CD8-positive, alpha-beta memory T cell (primary cell): Measurements from ENCODE around the gene EPB41L4B. TPM values are rescaled to one million over a fixed set of nuclear protein-coding genes. Genes with fewer than 3 reads are reported as not detected.

Source experiments
- CTCF ChIA-PET: fragments of 350-600 bp; sonication (Branson Sonifier 250); formaldehyde crosslinking; loops from one replicate; lab custom pipeline; 2021; ENCODE audit warnings: antibody characterized with exemption; lab: Charles Lee
- POLR2A ChIA-PET: fragments of 350-600 bp; sonication (Branson Sonifier 250); formaldehyde crosslinking; loops from one replicate; lab custom pipeline; 2021; ENCODE audit warnings: antibody characterized with exemption; lab: Charles Lee
- DNase-seq, 5 donors: peaks; one replicate each; pipeline versions ENCODE4 v3.0.0 to v3.0.0-alpha.2; 2020 to 2022; ENCODE audit warnings: mixed read lengths in 1 of 5
- H3K27ac ChIP-seq: one replicate; pipeline ENCODE4 v1.7.0; 2013; ENCODE audit warnings: low read depth, mild to moderate bottlenecking, low read length, moderate library complexity
- H3K27me3 ChIP-seq: 2 replicates; pipeline ENCODE4 v1.7.0; 2013; ENCODE audit warnings: low read length, mild to moderate bottlenecking; ENCODE audit not compliant: insufficient read depth, poor library complexity, severe bottlenecking
- H3K36me3 ChIP-seq: 2 replicates; pipeline ENCODE4 v1.7.0; 2013; ENCODE audit warnings: mild to moderate bottlenecking, low read length, moderate library complexity; ENCODE audit not compliant: insufficient read depth
- H3K4me1 ChIP-seq: 2 replicates; pipeline ENCODE4 v1.7.0; 2013; ENCODE audit warnings: mild to moderate bottlenecking, low read length, moderate library complexity; ENCODE audit not compliant: insufficient read depth
- H3K4me3 ChIP-seq: 2 replicates; pipeline ENCODE4 v1.7.0; 2013; ENCODE audit warnings: mild to moderate bottlenecking, low read length
- H3K9me3 ChIP-seq: 2 replicates; pipeline ENCODE4 v1.7.0; 2013; ENCODE audit warnings: mild to moderate bottlenecking, low read length
- H3K27ac Mint-ChIP-seq, 8 donors: one replicate each; pipeline ENCODE4 v1.8.0; 2020 to 2021; ENCODE audit warnings: mixed read lengths in 8 of 8, mild to moderate bottlenecking in 6 of 8, inconsistent platforms in 3 of 8, moderate library complexity in 3 of 8
- H3K27me3 Mint-ChIP-seq, 2 donors: one replicate each; pipeline ENCODE4 v1.8.0; 2020 to 2021; ENCODE audit warnings: mixed read lengths in 2 of 2, mild to moderate bottlenecking in 1 of 2, moderate library complexity in 1 of 2
- H3K36me3 Mint-ChIP-seq, 3 donors: one replicate each; pipeline ENCODE4 v1.8.0; 2020 to 2021; ENCODE audit warnings: mixed read lengths in 3 of 3, inconsistent platforms in 1 of 3, mild to moderate bottlenecking in 1 of 3
- H3K4me1 Mint-ChIP-seq, 3 donors: one replicate each; pipeline ENCODE4 v1.8.0; 2020 to 2021; ENCODE audit warnings: mixed read lengths in 3 of 3, inconsistent platforms in 1 of 3, mild to moderate bottlenecking in 1 of 3
- H3K4me3 Mint-ChIP-seq, 7 donors: one replicate each; pipeline ENCODE4 v1.8.0; 2020 to 2021; ENCODE audit warnings: mixed read lengths in 7 of 7, mild to moderate bottlenecking in 6 of 7, moderate library complexity in 4 of 7, inconsistent platforms in 2 of 7
- H3K9me3 Mint-ChIP-seq, 5 donors: one replicate each; pipeline ENCODE4 v1.8.0; 2020 to 2022; ENCODE audit warnings: mixed read lengths in 5 of 5, mild to moderate bottlenecking in 3 of 5, moderate library complexity in 2 of 5, inconsistent platforms in 1 of 5
- polyA plus RNA-seq: library from polyadenylated mRNA; unstranded; fragments of 300-500 nt; fragmentation: Illumina TruSeq; gene quantifications from one replicate; pipeline ENCODE4 v1.2.3, GENCODE V29; 2021
- total RNA-seq, 2 experiments: library from RNA; stranded (reverse); gene quantifications; one replicate each; pipeline ENCODE4 v1.2.3, GENCODE V29; 2021

EPB41L4B gene
- total and polyA plus RNA-seq, 3 experiments from 2014 or later: 0.35 to 0.44 TPM; not detected in 1

- no peak overlapping the region for H3K27ac Mint-ChIP-seq
- H3K4me3 ChIP-seq: no peak overlapping the region
- H3K4me1 ChIP-seq: no peaks in the 10 kb centered on the region
- H3K36me3 ChIP-seq: no peaks in the 10 kb centered on the region
- H3K9me3 Mint-ChIP-seq: no peaks in the 10 kb centered on the region
- no peak overlapping the region for H3K4me3 Mint-ChIP-seq
- no peaks in the 10 kb centered on the region for H3K27me3 ChIP-seq
- ChIA-PET POLR2A (no interaction called here), CTCF (no interaction called here)
- no peak overlapping the region for H3K27ac ChIP-seq
- H3K4me1 Mint-ChIP-seq: no peaks in the 10 kb centered on the region
- no peaks in the 10 kb centered on the region for H3K36me3 Mint-ChIP-seq
- DNase-seq: no peak
- no peaks in the 10 kb centered on the region for H3K9me3 ChIP-seq
- peaks cover 7 to 30% of the 10 kb centered on the region in 2 donors for H3K27me3 Mint-ChIP-seq
Measured at GRCh38 chr9:109214414-109214813, 106.4 kb downstream of the EPB41L4B start.

GRCh38 chr9:109213285-109214121 lies 107.4 kb downstream of the EPB41L4B start:
- H3K27me3 ChIP-seq: no peaks in the 10 kb centered on the region
- no peaks in the 10 kb centered on the region for H3K36me3 Mint-ChIP-seq
- no peak overlapping the region for H3K4me3 ChIP-seq
- no peaks in the 10 kb centered on the region for H3K4me1 Mint-ChIP-seq
- H3K27me3 Mint-ChIP-seq: peaks cover 8 to 30% of the 10 kb centered on the region in 2 donors
- CTCF ChIA-PET: no interaction called here
- H3K4me1 ChIP-seq: no peaks in the 10 kb centered on the region
- no peak overlapping the region for H3K27ac ChIP-seq
- no peak for DNase-seq
- POLR2A ChIA-PET: no interaction called here
- H3K4me3 Mint-ChIP-seq: no peak overlapping the region
- H3K9me3 ChIP-seq: no peaks in the 10 kb centered on the region
- H3K36me3 ChIP-seq: no peaks in the 10 kb centered on the region
- H3K27ac Mint-ChIP-seq: no peak overlapping the region
- H3K9me3 Mint-ChIP-seq: no peaks in the 10 kb centered on the region

- no peak overlapping the region for H3K27ac ChIP-seq
- no peak overlapping the region for H3K4me3 Mint-ChIP-seq
- H3K36me3 ChIP-seq: no peaks in the 10 kb centered on the region
- DNase-seq: no peak
- H3K4me3 ChIP-seq: no peak overlapping the region
- H3K27me3 Mint-ChIP-seq: peaks cover 8 to 32% of the 10 kb centered on the region in 2 donors
- no peaks in the 10 kb centered on the region for H3K4me1 Mint-ChIP-seq
- H3K9me3 Mint-ChIP-seq: no peaks in the 10 kb centered on the region
- no peaks in the 10 kb centered on the region for H3K36me3 Mint-ChIP-seq
- ChIA-PET POLR2A (no interaction called here), CTCF (no interaction called here)
- H3K27me3 ChIP-seq: no peaks in the 10 kb centered on the region
- H3K4me1 ChIP-seq: no peaks in the 10 kb centered on the region
- no peaks in the 10 kb centered on the region for H3K9me3 ChIP-seq
- no peak overlapping the region for H3K27ac Mint-ChIP-seq
Measured at GRCh38 chr9:109212768-109213167, 108.1 kb downstream of the EPB41L4B start.

GRCh38 chr9:109206670-109207069 lies 114.2 kb downstream of the EPB41L4B start:
- no peak for DNase-seq
- Mint-ChIP-seq H3K27me3 (peaks cover 7 to 24% of the 10 kb centered on the region in 2 donors), H3K9me3 (no peaks in the 10 kb centered on the region), H3K36me3 (no peaks in the 10 kb centered on the region), H3K4me3 (no peak overlapping the region), H3K27ac (no peak overlapping the region), H3K4me1 (no peaks in the 10 kb centered on the region)
- no peaks in the 10 kb centered on the region for H3K4me1 ChIP-seq
- CTCF ChIA-PET: no interaction called here
- no peaks in the 10 kb centered on the region for H3K36me3 ChIP-seq
- no peaks in the 10 kb centered on the region for H3K9me3 ChIP-seq
- POLR2A ChIA-PET: no interaction called here
- no peaks in the 10 kb centered on the region for H3K27me3 ChIP-seq
- no peak overlapping the region for H3K27ac ChIP-seq
- no peak overlapping the region for H3K4me3 ChIP-seq

GRCh38 chr9:109205526-109205925 lies 115.3 kb downstream of the EPB41L4B start:
- Mint-ChIP-seq H3K4me1 (no peaks in the 10 kb centered on the region), H3K9me3 (no peaks in the 10 kb centered on the region), H3K36me3 (no peaks in the 10 kb centered on the region), H3K27ac (no peak overlapping the region), H3K27me3 (peaks cover 7 to 20% of the 10 kb centered on the region in 2 donors), H3K4me3 (no peak overlapping the region)
- no peak for DNase-seq
- no peaks in the 10 kb centered on the region for H3K4me1 ChIP-seq
- H3K9me3 ChIP-seq: no peaks in the 10 kb centered on the region
- no peaks in the 10 kb centered on the region for H3K36me3 ChIP-seq
- ChIA-PET CTCF (no interaction called here), POLR2A (no interaction called here)
- H3K4me3 ChIP-seq: no peak overlapping the region
- no peaks in the 10 kb centered on the region for H3K27me3 ChIP-seq
- H3K27ac ChIP-seq: no peak overlapping the region

GRCh38 chr9:109203761-109204360 lies 117.0 kb downstream of the EPB41L4B start:
- ChIA-PET POLR2A (no interaction called here), CTCF (no interaction called here)
- no peak overlapping the region for H3K4me3 Mint-ChIP-seq
- no peak overlapping the region for H3K27ac Mint-ChIP-seq
- H3K4me3 ChIP-seq: no peak overlapping the region
- no peaks in the 10 kb centered on the region for H3K9me3 Mint-ChIP-seq
- H3K9me3 ChIP-seq: no peaks in the 10 kb centered on the region
- H3K4me1 Mint-ChIP-seq: no peaks in the 10 kb centered on the region
- H3K27me3 ChIP-seq: peaks cover 6% of the 10 kb centered on the region
- H3K27me3 Mint-ChIP-seq: peaks cover 7 to 25% of the 10 kb centered on the region in 2 donors
- DNase-seq: no peak
- H3K36me3 ChIP-seq: no peaks in the 10 kb centered on the region
- no peaks in the 10 kb centered on the region for H3K4me1 ChIP-seq
- H3K27ac ChIP-seq: no peak overlapping the region
- no peaks in the 10 kb centered on the region for H3K36me3 Mint-ChIP-seq

GRCh38 chr9:109199676-109200075 lies 121.2 kb downstream of the EPB41L4B start:
- H3K27me3 ChIP-seq: peaks cover 6% of the 10 kb centered on the region
- CTCF ChIA-PET: interaction anchor here (0.9 kb wide), 1 partner anchor 245 kb away, joined by 3 read pairs; no protein-coding TSS in a partner anchor
- no peak for DNase-seq
- H3K36me3 ChIP-seq: no peaks in the 10 kb centered on the region
- H3K4me3 ChIP-seq: no peak overlapping the region
- Mint-ChIP-seq H3K36me3 (no peaks in the 10 kb centered on the region), H3K27ac (no peak overlapping the region), H3K4me1 (no peaks in the 10 kb centered on the region), H3K4me3 (no peak overlapping the region), H3K9me3 (no peaks in the 10 kb centered on the region), H3K27me3 (peaks cover 3 to 16% of the 10 kb centered on the region in 2 donors)
- H3K27ac ChIP-seq: no peak overlapping the region
- H3K9me3 ChIP-seq: no peaks in the 10 kb centered on the region
- no peaks in the 10 kb centered on the region for H3K4me1 ChIP-seq
- POLR2A ChIA-PET: no interaction called here

- H3K4me3 ChIP-seq: no peak overlapping the region
- no peaks in the 10 kb centered on the region for H3K9me3 ChIP-seq
- no peaks in the 10 kb centered on the region for H3K4me1 ChIP-seq
- no peaks in the 10 kb centered on the region for H3K9me3 Mint-ChIP-seq
- no peak overlapping the region for H3K4me3 Mint-ChIP-seq
- H3K27me3 Mint-ChIP-seq: peaks cover 3 to 16% of the 10 kb centered on the region in 2 donors
- ChIA-PET POLR2A (no interaction called here), CTCF (interaction anchor here (0.9 kb wide), 1 partner anchor 244 kb away, joined by 3 read pairs; no protein-coding TSS in a partner anchor)
- H3K27ac ChIP-seq: no peak overlapping the region
- H3K27ac Mint-ChIP-seq: no peak overlapping the region
- H3K36me3 ChIP-seq: no peaks in the 10 kb centered on the region
- no peaks in the 10 kb centered on the region for H3K36me3 Mint-ChIP-seq
- H3K27me3 ChIP-seq: peaks cover 6% of the 10 kb centered on the region
- no peaks in the 10 kb centered on the region for H3K4me1 Mint-ChIP-seq
- DNase-seq: no peak
Measured at GRCh38 chr9:109198736-109199382, 122.0 kb downstream of the EPB41L4B start.
